Activated CD4-positive, alpha-beta T cell treated with anti-CD3 and anti-CD28 coated beads for 36 hours (primary cell): Measurements from ENCODE around the gene XPOT. TPM values are rescaled to one million over a fixed set of nuclear protein-coding genes. Genes with fewer than 3 reads are reported as not detected.

Experiments
- ATAC-seq: fragments of 200-7000 bp; cut with Tn5 transposase; one replicate; pipeline ENCODE4 v1.10.0; 2021; ENCODE audit warnings: mild to moderate bottlenecking, moderate library complexity
- CTCF ChIA-PET: fragments of 350-600 bp; sonication (Branson Sonifier 250); formaldehyde crosslinking; loops from one replicate; lab custom pipeline; 2021; ENCODE audit warnings: antibody characterized with exemption; lab: Charles Lee
- POLR2A ChIA-PET: fragments of 350-600 bp; sonication (Branson Sonifier 250); formaldehyde crosslinking; loops from one replicate; lab custom pipeline; 2021; ENCODE audit warnings: antibody characterized with exemption, inconsistent platforms; lab: Charles Lee
- DNase-seq: peaks from one replicate; pipeline ENCODE4 v3.0.0-alpha.2; 2020
- H3K27ac Mint-ChIP-seq: one replicate; pipeline ENCODE4 v1.8.0; 2021; ENCODE audit warnings: mixed read lengths
- H3K27me3 Mint-ChIP-seq: one replicate; pipeline ENCODE4 v1.8.0; 2021; ENCODE audit warnings: mixed read lengths
- H3K36me3 Mint-ChIP-seq: one replicate; pipeline ENCODE4 v1.8.0; 2021; ENCODE audit warnings: low read depth, mixed read lengths
- H3K4me1 Mint-ChIP-seq: one replicate; pipeline ENCODE4 v1.8.0; 2021; ENCODE audit warnings: mixed read lengths
- H3K4me3 Mint-ChIP-seq: one replicate; pipeline ENCODE4 v1.8.0; 2021; ENCODE audit warnings: mild to moderate bottlenecking, moderate library complexity, mixed read lengths
- H3K9me3 Mint-ChIP-seq: one replicate; pipeline ENCODE4 v1.8.0; 2021; ENCODE audit warnings: low read depth, mixed read lengths
- intact Hi-C, 2 experiments: fragments of 100-400 bp; cut with DNase I in 1 of 2; cut with micrococcal nuclease in 1 of 2; formaldehyde crosslinking; loops; one replicate each; pipeline versions ENCODE4 v1.14.2 to v1.15.1; 2022 to 2024; cut with DNase I, micrococcal nuclease
- total RNA-seq, 2 experiments: library from RNA; stranded (reverse); gene quantifications; one replicate each; pipeline ENCODE4 v1.2.3, GENCODE V29; 2021

The XPOT gene
- total RNA-seq, 2 experiments from 2014 or later, result 179 to 187 TPM

- peak; percentile 90 for ATAC-seq
- no peak overlapping the region for H3K4me3 Mint-ChIP-seq
- H3K27me3 Mint-ChIP-seq, result no peaks in the 10 kb centered on the region
- no peak overlapping the region for H3K27ac Mint-ChIP-seq
- POLR2A ChIA-PET, result no interaction called here
- CTCF ChIA-PET, result interaction anchor here (0.6 to 0.7 kb wide), 2 partner anchors 683 to 759 kb away, joined by 3 read pairs; no protein-coding TSS in a partner anchor
- H3K9me3 Mint-ChIP-seq, result no peaks in the 10 kb centered on the region
- no peak for DNase-seq
- peaks cover 27% of the 10 kb centered on the region for H3K36me3 Mint-ChIP-seq
- H3K4me1 Mint-ChIP-seq, result peaks cover 23% of the 10 kb centered on the region
- intact Hi-C loops, result loop anchor here (2.0 to 5.0 kb wide), 2 partner anchors 34 to 35 kb away; no protein-coding TSS in a partner anchor
Measured at GRCh38 chr12:64491718-64492117, 87.5 kb downstream of the XPOT start.

- ChIA-PET CTCF (no interaction called here), POLR2A (interaction anchor here (0.6 kb wide), 1 partner anchor 10 kb away, joined by 8 read pairs; no protein-coding TSS in a partner anchor)
- ATAC-seq (no peak), DNase-seq (no peak)
- H3K4me1 Mint-ChIP-seq, result peaks cover 30% of the 10 kb centered on the region
- no peak overlapping the region for H3K4me3 Mint-ChIP-seq
- no peaks in the 10 kb centered on the region for H3K27me3 Mint-ChIP-seq
- H3K27ac Mint-ChIP-seq, result no peak overlapping the region
- H3K9me3 Mint-ChIP-seq, result no peaks in the 10 kb centered on the region
- intact Hi-C loops, result loop anchor here in 1 of 2 experiments (5.0 kb wide), 1 partner anchor 36 kb away; no protein-coding TSS in a partner anchor
- peaks cover 36% of the 10 kb centered on the region for H3K36me3 Mint-ChIP-seq
Measured at GRCh38 chr12:64493513-64493912, 89.3 kb downstream of the XPOT start.

GRCh38 chr12:64494998-64495729, 91.0 kb downstream of the XPOT start:
- intact Hi-C loops, result loop anchor here in 1 of 2 experiments (5.0 kb wide), 2 partner anchors 38 to 203 kb away; no protein-coding TSS in a partner anchor
- Mint-ChIP-seq H3K9me3 (no peaks in the 10 kb centered on the region), H3K27me3 (no peaks in the 10 kb centered on the region), H3K4me1 (peaks cover 23% of the 10 kb centered on the region), H3K4me3 (no peak overlapping the region), H3K36me3 (peaks cover 29% of the 10 kb centered on the region), H3K27ac (no peak overlapping the region)
- no peak for DNase-seq
- ChIA-PET CTCF (interaction anchor here (0.6 kb wide), 1 partner anchor 212 kb away, joined by 4 read pairs; no protein-coding TSS in a partner anchor), POLR2A (no interaction called here)
- no peak for ATAC-seq

- DNase-seq, result no peak
- ATAC-seq, result peak; percentile 36
- no peaks in the 10 kb centered on the region for H3K9me3 Mint-ChIP-seq
- ChIA-PET POLR2A (no interaction called here), CTCF (no interaction called here)
- peaks cover 29% of the 10 kb centered on the region for H3K36me3 Mint-ChIP-seq
- no peak overlapping the region for H3K27ac Mint-ChIP-seq
- H3K27me3 Mint-ChIP-seq, result no peaks in the 10 kb centered on the region
- peaks cover 19% of the 10 kb centered on the region for H3K4me1 Mint-ChIP-seq
- intact Hi-C loops, result loop anchor here in 1 of 2 experiments (5.0 kb wide), 1 partner anchor 205 kb away; no protein-coding TSS in a partner anchor
- H3K4me3 Mint-ChIP-seq, result no peak overlapping the region
Measured at GRCh38 chr12:64496839-64497400, 92.7 kb downstream of the XPOT start.

GRCh38 chr12:64497484-64497883, 93.3 kb downstream of the XPOT start:
- DNase-seq, result no peak
- Mint-ChIP-seq H3K27ac (peak overlapping the region; percentile 47), H3K4me3 (no peak overlapping the region), H3K9me3 (no peaks in the 10 kb centered on the region), H3K4me1 (peaks cover 17% of the 10 kb centered on the region), H3K36me3 (peaks cover 26% of the 10 kb centered on the region), H3K27me3 (no peaks in the 10 kb centered on the region)
- intact Hi-C loops, result loop anchor here in 1 of 2 experiments (5.0 kb wide), 1 partner anchor 205 kb away; no protein-coding TSS in a partner anchor
- ATAC-seq, result peak; percentile 39
- ChIA-PET CTCF (no interaction called here), POLR2A (no interaction called here)

- ChIA-PET CTCF (interaction anchor here (0.7 kb wide), 1 partner anchor 202 kb away, joined by 3 read pairs; no protein-coding TSS in a partner anchor), POLR2A (no interaction called here)
- intact Hi-C loops, result loop anchor here in 1 of 2 experiments (5.0 kb wide), 1 partner anchor 206 kb away; no protein-coding TSS in a partner anchor
- Mint-ChIP-seq H3K4me1 (peaks cover 17% of the 10 kb centered on the region), H3K4me3 (no peak overlapping the region), H3K27ac (peak overlapping the region; percentile 47), H3K27me3 (no peaks in the 10 kb centered on the region), H3K9me3 (no peaks in the 10 kb centered on the region), H3K36me3 (peaks cover 28% of the 10 kb centered on the region)
- DNase-seq (no peak), ATAC-seq (no peak)
Measured at GRCh38 chr12:64497903-64498302, 93.7 kb downstream of the XPOT start.

GRCh38 chr12:64500394-64500793, 96.2 kb downstream of the XPOT start:
- Mint-ChIP-seq H3K27ac (no peak overlapping the region), H3K27me3 (no peaks in the 10 kb centered on the region), H3K4me3 (no peak overlapping the region), H3K4me1 (peaks cover 10% of the 10 kb centered on the region), H3K9me3 (no peaks in the 10 kb centered on the region), H3K36me3 (peaks cover 25% of the 10 kb centered on the region)
- intact Hi-C loops, result no loop called here
- ChIA-PET POLR2A (interaction anchor here (0.6 kb wide), 1 partner anchor 142 kb away, joined by 3 read pairs; no protein-coding TSS in a partner anchor), CTCF (no interaction called here)
- DNase-seq, result no peak
- ATAC-seq, result no peak

Other genes starting within 250 kb of the XPOT start
- gene KICS2, start 182.1 kb upstream of the XPOT start, total RNA-seq, result 10 to 100 TPM; 15.1 to 16.6 TPM
- not detected for gene C12orf56, start 13.6 kb upstream of the XPOT start, total RNA-seq
- gene TBK1, start 47.7 kb downstream of the XPOT start, total RNA-seq, result 10 to 100 TPM; 14.0 to 15.4 TPM
- 10 to 100 TPM; 38.0 to 39.0 TPM for gene RASSF3, start 206.1 kb downstream of the XPOT start, total RNA-seq